Measurements from ENCODE around the gene RAB9A. TPM values are rescaled to one million over a fixed set of nuclear protein-coding genes. Genes with fewer than 3 reads are reported as not detected.
"Not testable (repeated sequence)": the region's sequence is repeated elsewhere in the genome, so short reads cannot be mapped to it uniquely, and the experiment has no call there.

The RAB9A gene
- 34.4 and 35.5 TPM in 2 replicates for total RNA-seq (2014; rRNA removed; shearing (Covaris generic))

- peak; percentile 90 to 92 for DNase-seq
- Histone ChIP-seq H3K4me3 (peak within 1 kb of the TSS; percentile 81), H3K36me3 (no peaks in the 10 kb centered on the region), H3K27ac (peak within 1 kb of the TSS; percentile 92), H3K27me3 (no peaks in the 10 kb centered on the region), H3K9me3 (replicated peaks) (no peaks in the 10 kb centered on the region), H3K4me1 (peaks cover 21% of the 10 kb centered on the region)
These were observed at the start of gene RAB9A for GRCh38 chrX:13688958-13689740. Gene RAB9A (plus strand): TSS chrX:13689128. CDS start chrX:13708747, 19,619 bp downstream.

DNA sequence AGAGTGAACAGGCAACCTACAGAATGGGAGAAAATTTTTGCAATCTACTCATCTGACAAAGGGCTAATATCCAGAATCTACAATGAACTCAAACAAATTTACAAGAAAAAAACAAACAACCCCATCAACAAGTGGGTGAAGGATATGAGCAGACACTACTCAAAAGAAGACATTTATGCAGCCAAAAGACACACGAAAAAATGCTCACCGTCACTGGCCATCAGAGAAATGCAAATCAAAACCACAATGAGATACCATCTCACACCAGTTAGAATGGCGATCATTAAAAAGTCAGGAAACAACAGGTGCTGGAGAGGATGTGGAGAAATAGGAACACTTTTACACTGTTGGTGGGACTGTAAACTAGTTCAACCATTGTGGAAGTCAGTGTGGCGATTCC lies 47.2 kb upstream of the RAB9A start:
- not testable (repeated sequence) for H3K4me1 ChIP-seq; DNase-seq; H3K36me3 ChIP-seq; H3K27me3 ChIP-seq; H3K27ac ChIP-seq; H3K9me3 ChIP-seq (replicated peaks); H3K4me3 ChIP-seq

DNA sequence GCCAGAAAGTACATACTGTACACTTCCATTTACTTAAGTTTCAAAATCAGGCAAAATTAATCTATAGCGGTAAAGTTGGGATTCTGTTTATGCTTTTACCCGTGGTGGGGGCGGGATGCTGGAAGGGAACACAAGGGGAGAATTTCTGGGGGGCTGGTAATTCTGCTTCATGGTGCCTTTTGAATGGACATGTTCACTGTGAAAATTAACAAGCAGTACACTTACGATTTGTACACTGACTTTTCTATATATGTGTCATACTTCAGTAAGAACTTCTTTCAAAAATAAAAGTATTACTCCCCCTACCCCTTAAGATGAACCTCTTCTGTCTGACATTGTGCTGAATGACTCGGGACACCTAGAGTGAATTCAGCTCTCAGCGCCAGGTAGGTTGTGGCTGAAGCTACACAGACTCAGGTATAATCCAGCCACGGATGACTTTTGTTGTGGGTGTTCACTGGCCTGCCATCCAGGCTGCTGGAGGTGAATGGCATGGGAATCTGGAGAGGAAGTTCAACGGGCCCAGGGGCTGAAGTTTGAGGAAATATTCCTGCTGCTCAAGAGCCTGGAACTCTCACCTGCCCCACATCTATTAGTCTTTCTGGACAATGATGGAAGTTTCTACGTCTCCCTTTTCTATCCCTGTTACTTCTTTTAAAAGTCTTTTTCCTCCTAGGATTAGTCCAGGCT lies 43.3 kb upstream of the RAB9A start:
- H3K4me1 ChIP-seq, result peaks cover 20% of the 10 kb centered on the region
- H3K4me3 ChIP-seq, result no peak overlapping the region
- no peak overlapping the region for H3K27ac ChIP-seq
- H3K9me3 ChIP-seq (replicated peaks), result no peaks in the 10 kb centered on the region
- no peak for DNase-seq
- H3K27me3 ChIP-seq, result no peaks in the 10 kb centered on the region
- no peaks in the 10 kb centered on the region for H3K36me3 ChIP-seq

GRCh38 chrX:13646154-13646549 lies 42.8 kb upstream of the RAB9A start:
- Histone ChIP-seq H3K4me3 (no peak overlapping the region), H3K36me3 (no peaks in the 10 kb centered on the region), H3K27ac (no peak overlapping the region), H3K4me1 (peaks cover 20% of the 10 kb centered on the region), H3K27me3 (no peaks in the 10 kb centered on the region), H3K9me3 (replicated peaks) (no peaks in the 10 kb centered on the region)
- DNase-seq, result peak; percentile 66 to 81

DNA sequence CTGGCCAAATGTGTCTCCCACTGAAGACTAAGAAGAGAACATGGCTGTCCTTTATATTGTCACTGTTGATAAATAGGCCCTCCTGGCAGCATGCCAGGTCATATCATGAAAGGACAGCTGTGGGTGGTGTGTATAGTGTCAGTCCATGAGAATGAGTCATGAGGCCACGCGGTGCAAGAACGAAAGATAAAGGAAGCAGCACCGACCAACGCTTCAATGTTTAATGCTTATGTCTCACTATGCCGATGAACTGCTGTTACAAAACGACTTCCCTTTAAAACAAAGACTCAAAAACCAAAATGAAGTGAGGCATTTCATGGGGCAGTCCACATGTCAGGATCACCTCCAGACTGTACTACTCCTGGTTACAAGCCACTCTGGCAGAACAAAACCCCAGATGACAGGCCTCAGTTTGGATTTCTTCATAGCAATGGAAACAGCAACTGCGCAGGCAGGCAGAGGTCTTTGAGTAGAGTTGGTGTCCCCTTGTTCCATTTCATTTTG lies 41.2 kb upstream of the RAB9A start:
- peak; percentile 90 to 95 for DNase-seq
- peaks cover 20% of the 10 kb centered on the region for H3K4me1 ChIP-seq
- H3K9me3 ChIP-seq (replicated peaks), result no peaks in the 10 kb centered on the region
- no peaks in the 10 kb centered on the region for H3K36me3 ChIP-seq
- H3K4me3 ChIP-seq, result peak overlapping the region; percentile 2
- H3K27me3 ChIP-seq, result no peaks in the 10 kb centered on the region
- peak overlapping the region; percentile 53 for H3K27ac ChIP-seq

DNA sequence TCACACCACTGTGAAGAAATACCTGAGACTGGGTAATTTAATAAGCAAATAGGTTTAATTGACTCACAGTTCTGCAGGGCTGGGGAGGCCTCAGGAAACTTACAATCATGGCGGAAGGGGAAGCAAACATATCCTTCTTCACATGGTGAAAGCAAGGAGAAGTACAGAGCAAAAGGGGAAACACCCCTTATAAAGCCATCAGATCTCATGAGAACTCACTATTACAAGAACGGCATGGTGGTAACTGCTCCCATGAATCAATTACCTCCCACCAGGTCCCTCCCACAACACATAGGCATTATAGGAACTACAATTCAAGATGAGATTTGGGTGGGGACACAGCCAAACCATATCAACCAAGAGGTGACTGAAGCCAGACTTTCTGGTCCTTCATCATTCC lies 40.6 kb upstream of the RAB9A start:
- H3K27me3 ChIP-seq; H3K4me3 ChIP-seq; H3K36me3 ChIP-seq; DNase-seq; H3K9me3 ChIP-seq (replicated peaks): not testable (repeated sequence)
- Histone ChIP-seq H3K27ac (peak overlapping the region; percentile 53), H3K4me1 (peaks cover 20% of the 10 kb centered on the region)

GRCh38 chrX:13649838-13650237 lies 39.1 kb upstream of the RAB9A start:
- H3K36me3 ChIP-seq, result no peaks in the 10 kb centered on the region
- no peaks in the 10 kb centered on the region for H3K27me3 ChIP-seq
- no peak overlapping the region for H3K27ac ChIP-seq
- H3K9me3 ChIP-seq (replicated peaks), result no peaks in the 10 kb centered on the region
- no peak overlapping the region for H3K4me3 ChIP-seq
- peaks cover 20% of the 10 kb centered on the region for H3K4me1 ChIP-seq
- DNase-seq, result no peak

DNA sequence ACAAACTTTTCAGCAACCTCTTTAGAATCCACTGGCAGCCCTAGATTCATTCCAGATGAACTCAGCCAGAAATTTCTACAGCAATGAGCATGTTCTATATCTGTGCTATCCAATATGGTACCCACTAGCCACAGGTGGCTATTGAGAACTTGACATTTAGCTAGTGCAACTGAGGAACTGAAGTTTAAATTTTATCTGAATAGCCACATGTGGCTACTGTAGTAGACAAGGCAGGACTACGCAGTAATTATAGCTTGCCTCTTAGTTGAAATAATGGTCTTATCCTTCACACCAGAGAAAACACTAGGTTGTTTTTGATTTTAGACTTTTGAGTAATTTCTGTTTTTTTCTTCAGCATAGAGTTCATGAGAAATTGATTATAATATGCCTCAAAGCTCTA lies 38.6 kb upstream of the RAB9A start:
- Histone ChIP-seq H3K27ac (no peak overlapping the region), H3K36me3 (no peaks in the 10 kb centered on the region)
- no peak for DNase-seq

GRCh38 chrX:13651150-13651549 lies 37.8 kb upstream of the RAB9A start:
- no peaks in the 10 kb centered on the region for H3K9me3 ChIP-seq (replicated peaks)
- peaks cover 20% of the 10 kb centered on the region for H3K4me1 ChIP-seq
- no peaks in the 10 kb centered on the region for H3K27me3 ChIP-seq
- H3K4me3 ChIP-seq, result no peak overlapping the region
- no peak for DNase-seq
- no peaks in the 10 kb centered on the region for H3K36me3 ChIP-seq
- no peak overlapping the region for H3K27ac ChIP-seq

More for the DNA sequence above, 38.6 kb upstream of the RAB9A start:
- no peaks in the 10 kb centered on the region for H3K9me3 ChIP-seq (replicated peaks)
- H3K27me3 ChIP-seq, result no peaks in the 10 kb centered on the region
- H3K4me1 ChIP-seq, result peaks cover 20% of the 10 kb centered on the region
- H3K4me3 ChIP-seq, result no peak overlapping the region

GRCh38 chrX:13652287-13652793 lies 36.6 kb upstream of the RAB9A start:
- H3K27me3 ChIP-seq, result no peaks in the 10 kb centered on the region

DNA sequence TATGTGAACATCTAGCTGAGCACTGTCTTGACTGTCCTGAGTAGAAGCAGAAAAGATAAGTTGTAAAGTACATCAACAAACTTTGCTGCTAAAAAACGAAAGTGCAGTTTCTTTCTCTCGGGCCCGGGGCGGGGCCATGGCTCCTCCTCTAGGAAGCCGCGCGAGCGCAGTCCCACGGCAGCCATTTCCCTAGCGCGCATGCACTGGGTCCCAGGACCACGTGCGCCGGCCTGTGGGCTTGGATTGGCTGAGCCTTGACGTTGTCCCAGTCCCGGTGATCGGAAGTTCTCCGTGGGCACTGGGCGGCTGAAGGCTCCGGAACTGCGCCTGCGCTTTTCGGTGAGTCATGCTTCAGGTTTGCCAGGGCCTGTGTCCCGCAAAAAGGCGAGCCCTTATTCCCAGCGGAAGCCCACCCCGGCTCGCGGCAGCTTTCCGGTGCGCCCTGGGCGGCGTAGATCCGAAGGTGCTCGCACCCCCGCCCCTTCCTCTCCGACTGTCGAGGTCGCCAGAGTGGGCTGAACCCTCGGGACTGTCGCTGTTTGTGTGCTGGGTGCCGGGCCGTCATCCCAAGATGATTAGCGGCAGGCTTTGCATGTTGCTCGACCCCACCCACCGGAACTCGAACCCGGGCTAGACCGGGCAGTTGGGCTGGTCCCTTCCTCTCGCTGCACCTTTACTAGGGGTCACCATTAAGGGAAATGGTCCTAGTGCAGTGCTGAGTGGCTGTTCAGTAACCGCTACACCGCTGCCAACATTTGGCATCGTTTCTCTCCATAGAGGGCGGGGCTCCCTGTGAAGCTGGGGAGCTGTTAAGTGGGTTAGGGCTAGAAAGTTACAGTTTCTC lies 35.9 kb upstream of the RAB9A start, which contains the start of gene TCEANC:
TCEANC (plus strand) TSS at position 292 of the 844 bp plus-strand sequence. CDS start 9,368 bp downstream, outside the sequence.
- Histone ChIP-seq H3K4me1 (peaks cover 1% of the 10 kb centered on the region), H3K27me3 (no peaks in the 10 kb centered on the region), H3K9me3 (replicated peaks) (no peaks in the 10 kb centered on the region), H3K36me3 (no peaks in the 10 kb centered on the region), H3K27ac (peak within 1 kb of the TSS; percentile 69), H3K4me3 (peak within 1 kb of the TSS; percentile 67)
- DNase-seq, result peak; percentile 98 to 99

More at GRCh38 chrX:13652287-13652793, 36.6 kb upstream of the RAB9A start:
- peak overlapping the region; percentile 67 for H3K4me3 ChIP-seq
- H3K27ac ChIP-seq, result peak overlapping the region; percentile 69
- no peaks in the 10 kb centered on the region for H3K9me3 ChIP-seq (replicated peaks)
- no peaks in the 10 kb centered on the region for H3K36me3 ChIP-seq
- peak in 1 of 2 experiments; percentile 44 for DNase-seq
- peaks cover 9% of the 10 kb centered on the region for H3K4me1 ChIP-seq

DNA sequence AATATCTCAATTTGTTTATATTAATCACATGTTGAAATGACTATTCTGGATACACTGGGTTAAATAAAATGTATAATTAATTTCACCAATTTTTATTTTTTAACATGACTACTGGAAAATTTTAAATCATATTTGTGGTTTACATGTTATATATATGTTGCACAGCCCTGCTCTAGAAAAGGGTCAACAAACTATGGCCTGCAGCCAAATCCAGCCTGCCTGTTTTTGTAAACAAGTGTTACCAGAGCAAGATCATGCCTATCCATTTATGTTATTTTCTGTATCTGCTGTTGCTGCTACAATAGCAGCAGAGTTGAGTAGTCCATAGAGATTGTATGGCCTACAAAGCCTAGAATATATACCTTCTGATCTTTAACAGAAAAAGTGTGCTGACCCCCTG lies 34.8 kb upstream of the RAB9A start:
- Histone ChIP-seq H3K4me3 (peak overlapping the region; percentile 67), H3K27ac (no peak overlapping the region), H3K9me3 (replicated peaks) (no peaks in the 10 kb centered on the region), H3K4me1 (no peaks in the 10 kb centered on the region; the same call in 1 of the 2 replicates), H3K36me3 (no peaks in the 10 kb centered on the region), H3K27me3 (no peaks in the 10 kb centered on the region)
- no peak for DNase-seq

DNA sequence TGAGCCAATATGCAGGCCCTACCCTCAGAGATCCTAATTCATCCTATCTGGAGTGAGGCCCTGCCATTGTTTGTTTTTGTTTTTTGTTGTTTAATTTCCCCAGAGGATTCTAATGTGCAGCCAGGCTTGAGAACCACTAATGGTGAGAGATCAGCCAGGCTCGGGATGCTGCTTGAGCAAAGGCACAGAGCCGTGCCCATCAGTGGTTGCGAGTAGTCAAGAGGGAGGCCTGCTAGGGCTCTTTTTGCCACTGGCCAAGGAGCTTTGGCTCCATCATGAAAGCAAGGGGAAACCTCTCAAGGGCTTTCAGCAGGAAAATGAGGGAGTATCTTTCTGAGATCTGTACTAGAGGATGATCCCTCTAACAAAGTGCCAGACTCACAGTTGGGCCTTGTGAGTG lies 33.3 kb upstream of the RAB9A start:
- H3K27me3 ChIP-seq, result no peaks in the 10 kb centered on the region
- H3K36me3 ChIP-seq, result no peaks in the 10 kb centered on the region
- no peaks in the 10 kb centered on the region for H3K9me3 ChIP-seq (replicated peaks)
- no peak overlapping the region for H3K27ac ChIP-seq
- no peak overlapping the region for H3K4me3 ChIP-seq
- DNase-seq, result no peak
- no peaks in the 10 kb centered on the region for H3K4me1 ChIP-seq

DNA sequence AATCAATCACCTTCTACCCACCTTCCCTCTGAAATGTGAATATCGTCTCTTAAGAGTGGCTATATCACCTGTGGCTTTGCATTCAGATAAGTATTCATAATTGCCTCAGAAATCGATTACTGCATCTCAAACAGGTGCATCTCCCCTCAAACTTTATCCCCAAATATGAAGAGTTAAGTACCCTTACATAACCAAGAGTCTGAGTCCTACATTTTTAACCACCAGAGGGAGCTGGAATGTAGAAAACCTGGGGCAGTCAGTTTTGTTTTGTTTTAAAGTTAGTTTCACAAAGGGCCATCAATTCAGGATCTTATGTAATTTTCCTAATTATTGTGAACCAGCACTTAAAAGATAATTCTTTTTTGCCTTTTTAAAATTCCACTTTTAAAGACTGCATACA lies 30.3 kb upstream of the RAB9A start:
- no peak overlapping the region for H3K27ac ChIP-seq
- H3K9me3 ChIP-seq (replicated peaks), result no peaks in the 10 kb centered on the region
- H3K4me1 ChIP-seq, result no peaks in the 10 kb centered on the region
- no peak overlapping the region for H3K4me3 ChIP-seq
- no peaks in the 10 kb centered on the region for H3K36me3 ChIP-seq
- H3K27me3 ChIP-seq, result no peaks in the 10 kb centered on the region
- DNase-seq, result peak in 1 of 2 experiments; percentile 76

Data from SJCRH30 (cell line).